Left lung (tissue), 10 donors: ENCODE measurements around the gene IGBP1. TPM values are rescaled to one million over a fixed set of nuclear protein-coding genes. Genes with fewer than 3 reads are reported as not detected.
A peak's percentile ranks its signal among the peaks of the same experiment; 100 is the strongest.

Experiments
- ATAC-seq: fragments of 200-7000 bp; cut with Tn5 transposase; one replicate; pipeline ENCODE4 v1.9.1; 2020; ENCODE audit warnings: moderate library complexity
- DNase-seq, 4 donors: peaks; one replicate each; pipeline ENCODE4 v3.0.0-alpha.2; 2013 to 2020
- H3K27ac ChIP-seq, 2 donors: fragments of 200-600 bp; sonication (generic) in 1 of 2; one replicate each; pipeline versions ENCODE4 v1.5.0 to v1.8.0; 2020 to 2021
- H3K27me3 ChIP-seq, 2 donors: fragments of 200-600 bp; sonication (generic) in 1 of 2; one replicate each; pipeline versions ENCODE4 v1.5.0 to v1.8.0; 2020 to 2021
- H3K36me3 ChIP-seq, 2 donors: fragments of 200-600 bp; sonication (generic) in 1 of 2; one replicate each; pipeline versions ENCODE4 v1.5.0 to v1.8.0; 2020 to 2021
- H3K4me1 ChIP-seq, 2 donors: fragments of 200-600 bp; one replicate each; pipeline ENCODE4 v1.8.0; 2021
- H3K4me3 ChIP-seq, 2 donors: fragments of 200-600 bp; sonication (generic) in 1 of 2; one replicate each; pipeline versions ENCODE4 v1.5.0 to v1.8.0; 2020 to 2021; ENCODE audit warnings: mild to moderate bottlenecking in 1 of 2
- H3K9me3 ChIP-seq, 2 donors: fragments of 200-600 bp; sonication (generic) in 1 of 2; one replicate each; pipeline versions ENCODE4 v1.5.0 to v1.8.0; 2020 to 2021
- CTCF ChIP-seq, 2 donors: fragments of 200-600 bp; sonication (generic) in 1 of 2; IDR thresholded peaks; one replicate each; pipeline versions ENCODE4 v1.5.0 to v1.8.0; 2021; ENCODE audit warnings: antibody characterized with exemption in 2 of 2
- intact Hi-C, 2 donors: fragments of 100-400 bp; cut with DNase I; formaldehyde crosslinking; loops; one replicate each; pipeline versions ENCODE4 v1.11.2 to v1.14.2; 2022
- polyA plus RNA-seq, 6 donors: library from polyadenylated mRNA; unstranded; fragments of 120-200 nt; gene quantifications; one replicate each; pipeline ENCODE4 v1.2.1, GENCODE V29; 2013; ENCODE audit not compliant: insufficient read length in 6 of 6
- total RNA-seq, 2 donors: library from RNA; stranded (reverse); fragmentation: NEBNext Ultra II Directional; extraction: Animal tissue kit (Norgen Biotek cat#: 25700); gene quantifications; one replicate each; pipeline ENCODE4 v1.2.1, GENCODE V29; 2021
- donor health status: DM: no; HTN: yes; CAD: no.
- donor health status: DM: no; HTN: no; CAD: no.

Gene IGBP1
- total and polyA plus RNA-seq, 8 donors = 33.7 to 111 (median 100) TPM

DNA sequence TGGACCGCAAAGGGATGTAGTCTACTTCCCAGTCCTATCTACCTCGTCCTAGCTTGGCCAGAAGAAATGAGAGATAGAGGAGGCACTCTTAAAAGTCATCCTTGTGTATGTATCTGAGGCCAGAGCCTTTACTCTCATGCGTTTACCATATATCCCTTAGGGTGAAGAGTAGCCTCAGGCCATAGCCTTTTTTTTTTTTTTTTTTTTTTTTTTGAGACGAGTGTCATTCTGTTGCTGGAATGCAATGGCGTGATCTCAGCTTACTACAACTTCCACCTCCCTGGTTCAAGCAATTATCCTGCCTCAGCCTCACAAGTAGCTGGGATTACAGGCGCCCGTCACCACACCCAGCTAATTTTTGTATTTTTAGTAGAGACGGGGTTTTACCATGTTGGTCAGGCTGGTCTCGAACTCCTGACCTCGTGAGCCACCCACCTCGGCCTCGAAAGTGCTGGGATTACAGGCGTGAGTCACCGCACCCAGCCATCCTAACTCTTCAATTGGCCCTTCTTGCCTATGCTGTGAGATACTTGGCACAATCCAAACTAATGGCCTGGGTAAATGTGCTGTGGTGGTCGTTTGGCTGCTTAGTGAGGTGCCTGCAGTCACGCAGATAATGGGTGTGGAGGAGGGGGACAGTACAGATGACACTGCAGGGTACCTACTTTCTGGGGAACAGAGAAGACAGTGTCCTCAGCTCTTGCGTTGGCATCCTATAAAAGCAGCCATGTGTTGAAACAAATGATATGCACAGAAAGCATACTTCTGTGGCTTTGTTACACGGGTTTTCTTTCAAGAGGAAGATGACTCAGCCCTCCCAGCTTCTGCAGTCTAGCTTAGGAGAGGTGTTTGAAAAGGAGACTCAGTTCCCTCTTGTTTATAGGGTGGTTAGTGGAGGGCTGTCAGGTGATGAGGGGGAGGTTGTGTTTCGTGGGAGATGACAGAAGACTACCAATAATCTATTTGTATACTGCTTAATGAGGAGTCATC, 33.6 kb downstream of the IGBP1 start:
- intact Hi-C loops = no loop called here

GRCh38 chrX:70168238-70169188, 35.3 kb downstream of the IGBP1 start:
- Histone ChIP-seq H3K36me3 (peaks cover 0 to 29% of the 10 kb centered on the region in 2 donors), H3K4me3 (no peak overlapping the region), H3K9me3 (no peaks in the 10 kb centered on the region), H3K4me1 (no peaks in the 10 kb centered on the region), H3K27ac (peak overlapping the region; percentile 23 to 37), H3K27me3 (no peaks in the 10 kb centered on the region)
- ATAC-seq (peak; percentile 70), DNase-seq (peak in 1 of 4 donors; percentile 17)
- intact Hi-C loops = no loop called here
- no peak for TF ChIP-seq CTCF (IDR thresholded peaks at IDR 0.05)

More for the DNA sequence above, 33.6 kb downstream of the IGBP1 start:
- Histone ChIP-seq H3K36me3 (peaks cover 0 to 36% of the 10 kb centered on the region in 2 donors), H3K27me3 (no peaks in the 10 kb centered on the region), H3K27ac (no peak overlapping the region), H3K4me3 (no peak overlapping the region), H3K9me3 (no peaks in the 10 kb centered on the region), H3K4me1 (no peaks in the 10 kb centered on the region)
- TF ChIP-seq CTCF (IDR thresholded peaks at IDR 0.05) = no peak
- DNase-seq (no peak), ATAC-seq (peak; percentile 17)

DNA sequence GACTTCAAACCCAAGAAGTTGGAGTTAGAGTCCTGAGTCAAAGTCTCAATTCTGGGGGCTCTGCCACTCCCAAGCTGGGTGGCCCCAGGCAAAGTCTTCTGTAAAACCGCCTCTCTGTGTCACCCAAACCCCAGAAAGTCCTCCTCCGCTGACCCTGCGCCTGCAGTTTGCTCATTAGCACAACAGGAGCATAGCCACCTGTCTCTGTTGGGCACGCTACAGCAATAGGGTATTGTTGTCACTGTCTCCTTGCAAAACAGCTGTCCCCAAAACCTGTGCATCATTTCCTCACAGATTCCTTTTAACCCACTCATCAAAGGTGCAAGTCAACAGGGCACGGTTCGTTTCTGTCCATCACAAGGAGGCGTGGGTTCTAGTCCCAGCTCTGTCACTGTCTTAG, 36.0 kb downstream of the IGBP1 start:
- H3K4me1 ChIP-seq = no peaks in the 10 kb centered on the region
- intact Hi-C loops = no loop called here
- ATAC-seq = no peak
- H3K36me3 ChIP-seq = peaks cover 0 to 22% of the 10 kb centered on the region in 2 donors
- peak overlapping the region; percentile 23 to 37 for H3K27ac ChIP-seq
- DNase-seq = no peak
- TF ChIP-seq CTCF (IDR thresholded peaks at IDR 0.05) = no peak
- H3K4me3 ChIP-seq = no peak overlapping the region
- no peaks in the 10 kb centered on the region for H3K27me3 ChIP-seq
- no peaks in the 10 kb centered on the region for H3K9me3 ChIP-seq

- DNase-seq (no peak), ATAC-seq (no peak)
- Histone ChIP-seq H3K27ac (no peak overlapping the region), H3K27me3 (no peaks in the 10 kb centered on the region), H3K36me3 (peaks cover 0 to 10% of the 10 kb centered on the region in 2 donors), H3K9me3 (no peaks in the 10 kb centered on the region), H3K4me3 (no peak overlapping the region), H3K4me1 (no peaks in the 10 kb centered on the region)
- TF ChIP-seq CTCF (IDR thresholded peaks at IDR 0.05) = no peak
- intact Hi-C loops = no loop called here
These were observed 38.4 kb downstream of the IGBP1 start for GRCh38 chrX:70171624-70172023.
